C1 segment of cervical spinal cord (tissue), 14 donors: Measurements from ENCODE around the gene LRRFIP1.
"Not testable (repeated sequence)": the region's sequence is repeated elsewhere in the genome, so short reads cannot be mapped to it uniquely, and the experiment has no call there.

Experiments
- DNase-seq, 14 donors: peaks; one replicate each; lab custom pipeline; 2025; lab: John Stamatoyannopoulos, UW

The LRRFIP1 gene

DNA sequence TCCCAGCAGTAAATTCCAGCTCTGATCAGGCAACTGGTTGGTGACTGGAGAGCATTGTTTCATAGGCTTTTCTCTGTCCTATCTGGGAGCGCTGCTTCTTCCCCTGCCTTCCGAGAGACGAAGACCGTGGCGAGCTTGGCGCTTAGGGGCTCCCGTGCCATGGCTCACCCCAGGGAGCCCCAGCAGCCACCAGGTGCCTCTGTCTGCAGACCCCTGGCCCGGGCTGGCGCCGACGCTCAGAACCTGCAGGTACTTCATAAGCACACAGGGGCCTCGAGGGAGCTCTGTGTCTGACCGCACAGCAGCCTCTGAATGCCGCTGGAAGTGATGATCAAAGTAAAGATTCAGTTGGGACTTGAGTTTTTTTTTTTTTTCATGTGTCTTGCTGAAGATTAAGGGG lies 152.1 kb downstream of the LRRFIP1 start:
- DNase-seq, result no peak

DNA sequence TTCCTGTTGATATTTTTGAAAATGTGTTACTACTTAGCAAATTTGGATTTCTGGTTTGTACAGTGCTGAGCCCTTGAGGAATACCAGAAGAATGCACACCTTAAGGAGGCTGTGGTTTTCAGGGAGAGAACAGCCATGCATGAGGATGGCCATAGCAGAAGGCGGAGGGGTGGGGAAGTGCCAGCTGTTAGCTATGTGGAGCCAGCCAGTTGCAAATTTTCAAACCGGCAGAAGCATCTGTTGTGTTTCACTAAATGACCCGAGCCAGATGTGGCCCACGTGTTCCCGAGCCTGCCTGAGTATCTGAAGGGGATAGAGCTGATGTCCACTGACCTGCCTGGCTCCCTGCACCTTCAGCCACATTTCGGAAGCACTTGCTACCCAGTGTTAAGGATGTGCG lies 154.8 kb downstream of the LRRFIP1 start:
- DNase-seq, result no peak

GRCh38 chr2:237783678-237784077 lies 156.3 kb downstream of the LRRFIP1 start:
- DNase-seq, result not testable (repeated sequence)

- DNase-seq, result no peak
These were observed 159.5 kb downstream of the LRRFIP1 start for GRCh38 chr2:237786936-237787335.

DNA sequence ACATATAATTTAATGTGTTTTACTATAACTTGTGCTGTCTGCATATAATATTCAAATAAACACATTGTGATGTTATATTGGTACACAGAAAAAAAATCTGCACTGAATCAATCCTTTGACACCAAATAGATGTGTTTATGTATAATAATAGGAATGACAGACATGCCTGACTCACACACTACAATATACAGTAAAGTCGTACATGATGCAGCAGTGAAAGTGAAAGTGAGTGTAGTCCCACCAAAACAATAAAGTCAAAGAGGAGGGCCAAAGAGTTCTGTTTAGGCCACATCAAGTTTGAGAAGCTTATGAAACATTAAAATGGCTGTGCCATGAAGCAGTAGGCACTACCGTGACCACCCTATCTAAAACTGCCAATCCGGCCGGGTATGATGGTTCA lies 163.0 kb downstream of the LRRFIP1 start:
- DNase-seq, result no peak

GRCh38 chr2:237791977-237792727 lies 164.8 kb downstream of the LRRFIP1 start:
- no peak for DNase-seq

DNA sequence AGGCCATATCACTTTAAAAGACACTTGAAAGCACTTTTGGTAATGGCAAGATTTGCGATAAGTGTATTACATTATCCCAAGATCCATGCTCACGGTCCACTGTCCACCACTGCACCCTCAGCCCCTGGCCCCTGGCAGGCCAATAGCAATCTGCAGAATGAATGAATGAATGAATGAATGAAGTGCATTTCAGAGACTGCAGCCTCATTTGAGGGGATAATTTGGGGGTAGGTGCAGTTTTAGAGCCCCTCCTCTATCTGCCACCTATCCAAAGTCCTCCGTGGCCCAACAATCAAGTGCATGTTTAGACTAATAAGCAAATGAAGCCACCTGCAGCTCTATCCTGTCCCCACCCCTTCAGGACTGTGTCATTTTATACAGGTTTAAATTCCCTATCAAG lies 169.9 kb downstream of the LRRFIP1 start:
- DNase-seq, result no peak

- no peak for DNase-seq
These were observed 171.1 kb downstream of the LRRFIP1 start, which contains the start of gene RBM44 for GRCh38 chr2:237798236-237799059. Gene RBM44 (plus strand): TSS chr2:237798779. CDS start chr2:237813610, 14,831 bp downstream.

GRCh38 chr2:237799060-237799428 lies 171.7 kb downstream of the LRRFIP1 start:
- no peak for DNase-seq

GRCh38 chr2:237801466-237801865 lies 174.1 kb downstream of the LRRFIP1 start:
- DNase-seq, result no peak

GRCh38 chr2:237806334-237806733 lies 178.9 kb downstream of the LRRFIP1 start:
- DNase-seq, result no peak

DNA sequence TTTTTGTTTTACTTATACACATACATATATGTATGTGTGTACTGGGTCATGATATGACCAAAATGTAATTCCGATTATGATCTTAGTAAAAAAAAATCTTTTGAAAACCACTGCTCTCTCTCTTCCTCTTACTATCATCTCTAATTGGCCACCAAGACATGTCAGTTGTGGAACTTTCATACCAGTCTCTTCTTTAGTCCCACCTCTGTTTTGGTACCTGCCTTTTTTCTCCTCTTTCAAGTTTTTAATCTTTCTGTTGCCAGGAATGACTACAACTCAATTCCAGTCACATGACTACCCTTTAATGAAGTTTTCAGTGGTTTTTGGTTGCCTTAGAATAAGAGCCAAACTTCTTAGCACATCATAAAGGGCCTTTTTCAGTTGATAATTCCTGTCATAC lies 188.2 kb downstream of the LRRFIP1 start:
- DNase-seq, result no peak

GRCh38 chr2:237816531-237816930 lies 189.1 kb downstream of the LRRFIP1 start:
- no peak for DNase-seq

DNA sequence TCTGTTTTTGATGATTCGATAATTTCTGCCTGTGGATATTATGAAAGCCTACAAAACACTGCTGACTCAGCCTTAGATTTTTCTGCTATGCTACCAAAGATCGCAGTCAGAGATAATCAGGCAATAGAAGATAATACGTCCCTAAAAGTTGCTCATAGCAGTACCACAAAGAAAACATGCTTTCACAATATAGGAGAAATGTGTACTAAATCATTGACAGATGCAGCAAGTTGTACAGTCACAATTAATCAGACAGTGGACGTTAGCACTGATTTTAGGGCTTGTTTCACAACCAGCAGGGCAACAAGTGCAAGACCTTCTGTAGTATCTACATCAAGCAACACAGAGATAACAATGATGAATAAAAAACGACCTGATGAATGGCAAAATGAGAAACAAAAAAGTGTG lies 190.7 kb downstream of the LRRFIP1 start:
- DNase-seq, result no peak

GRCh38 chr2:237819231-237819630 lies 191.8 kb downstream of the LRRFIP1 start:
- no peak for DNase-seq

DNA sequence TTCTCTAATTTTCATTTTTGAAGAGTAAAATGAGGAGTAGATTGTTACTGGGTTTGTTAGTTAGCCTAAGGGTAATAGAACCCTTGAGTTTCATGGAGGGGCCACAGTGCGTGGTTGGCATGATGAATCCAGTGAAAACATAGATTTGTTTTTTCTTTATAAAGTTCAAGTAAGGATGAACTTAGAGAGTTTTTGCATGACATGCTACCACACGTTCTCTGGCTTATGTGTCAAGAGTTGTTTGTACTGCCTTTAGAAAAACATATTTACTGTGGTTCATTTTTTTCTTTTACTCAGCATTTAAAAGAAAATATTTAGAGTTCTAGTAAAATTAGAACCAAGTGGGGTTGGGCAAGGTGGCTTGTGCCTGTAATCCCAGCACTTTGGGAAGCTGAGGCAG lies 193.0 kb downstream of the LRRFIP1 start:
- DNase-seq, result no peak

- DNase-seq, result no peak
These were observed 196.2 kb downstream of the LRRFIP1 start for GRCh38 chr2:237823544-237823943.

- no peak for DNase-seq
These were observed 196.7 kb downstream of the LRRFIP1 start for GRCh38 chr2:237824085-237824484.

- no peak for DNase-seq
These were observed 200.1 kb downstream of the LRRFIP1 start for GRCh38 chr2:237827421-237827987.
